Esophagus (tissue), 2 donors: ENCODE data around the gene ZNF878. TPM values are rescaled to one million over a fixed set of nuclear protein-coding genes. Genes with fewer than 3 reads are reported as not detected.
A peak's percentile ranks its signal among the peaks of the same experiment; 100 is the strongest.
"Not testable (repeated sequence)": the region's sequence is repeated elsewhere in the genome, so short reads cannot be mapped to it uniquely, and the experiment has no call there.

Experiments used
- H3K27ac ChIP-seq, 2 donors: one replicate each; pipeline ENCODE4 v1.5.1; 2013; ENCODE audit warnings: low read depth in 2 of 2, mild to moderate bottlenecking in 2 of 2, inconsistent platforms in 1 of 2, low read length in 1 of 2, moderate library complexity in 1 of 2
- H3K27me3 ChIP-seq, 2 donors: one replicate each; pipeline ENCODE4 v1.6.1; 2013; ENCODE audit warnings: low read length in 2 of 2, control low read depth in 1 of 2, mild to moderate bottlenecking in 1 of 2; ENCODE audit not compliant: insufficient read depth in 2 of 2, control insufficient read depth in 1 of 2
- H3K36me3 ChIP-seq, 2 donors: one replicate each; pipeline ENCODE4 v1.6.1; 2013; ENCODE audit warnings: low read length in 1 of 2; ENCODE audit not compliant: control insufficient read depth in 2 of 2, insufficient read depth in 2 of 2
- H3K4me1 ChIP-seq, 2 donors: one replicate each; pipeline ENCODE4 v1.6.1; 2013; ENCODE audit warnings: low read length in 1 of 2; ENCODE audit not compliant: control insufficient read depth in 2 of 2, insufficient read depth in 2 of 2
- H3K4me3 ChIP-seq, 2 donors: one replicate each; pipeline ENCODE4 v1.5.1; 2013; ENCODE audit warnings: low read length in 2 of 2, mild to moderate bottlenecking in 2 of 2, low read depth in 1 of 2, moderate library complexity in 1 of 2
- H3K9me3 ChIP-seq, 2 donors: one replicate each; pipeline ENCODE4 v1.6.1; 2013; ENCODE audit warnings: mild to moderate bottlenecking in 2 of 2, low read depth in 1 of 2, low read length in 1 of 2, moderate library complexity in 1 of 2; ENCODE audit not compliant: control insufficient read depth in 2 of 2, insufficient read depth in 1 of 2
- WGBS, 2 donors: extraction: QIAGEN DNeasy Blood & Tissue Kit; methylation state at CpG; one replicate each; pipeline ENCODE4 v1.1.7; 2013; 5-methylcytosine and 5-hydroxymethylcytosine counted together
- polyA plus RNA-seq, 2 donors: library from polyadenylated mRNA; stranded (reverse); fragments of 200-250 nt; gene quantifications; one replicate each; pipeline ENCODE4 v1.2.3, GENCODE V29; 2013
- donor health status: healthy with polysubstance abuse.
- donor health status: Bipolar disorder and iron deficiency.

The ZNF878 gene
- under 1 TPM; 0.18 to 0.24 TPM for polyA plus RNA-seq

GRCh38 chr19:12052497-12053169 lies at the start of gene ZNF878:
ZNF878 (minus strand) TSS chr19:12052961; CDS start chr19:12052801, 160 bp downstream.
- no peaks in the 10 kb centered on the region for H3K9me3 ChIP-seq
- no peaks in the 10 kb centered on the region for H3K27me3 ChIP-seq
- no peaks in the 10 kb centered on the region for H3K36me3 ChIP-seq
- 1% methylated on average over 39 to 46 of the region's 46 CpGs for WGBS, 2 donors
- H3K4me1 ChIP-seq, result peaks cover 0 to 2% of the 10 kb centered on the region in 2 donors
- peak within 1 kb of the TSS; percentile 47 to 59 for H3K27ac ChIP-seq
- H3K4me3 ChIP-seq, result peak within 1 kb of the TSS; percentile 54 to 62

- no peak overlapping the region for H3K27ac ChIP-seq
- no peaks in the 10 kb centered on the region for H3K4me1 ChIP-seq
- H3K4me3 ChIP-seq, result no peak overlapping the region
- no peaks in the 10 kb centered on the region for H3K36me3 ChIP-seq
- no peaks in the 10 kb centered on the region for H3K27me3 ChIP-seq
- H3K9me3 ChIP-seq, result no peaks in the 10 kb centered on the region
- WGBS, 2 donors, result 78 to 87% methylated on average over 9 of the region's 9 CpGs
Observed at GRCh38 chr19:12098040-12098439, 45.3 kb upstream of the ZNF878 start.

- no peaks in the 10 kb centered on the region for H3K27me3 ChIP-seq
- 96 to 99% methylated on average over 4 of the region's 4 CpGs for WGBS, 2 donors
Observed at GRCh38 chr19:12095111-12095790, 42.5 kb upstream of the ZNF878 start.

GRCh38 chr19:12093777-12094176 lies 41.0 kb upstream of the ZNF878 start:
- H3K4me3 ChIP-seq, result no peak overlapping the region
- H3K36me3 ChIP-seq, result no peaks in the 10 kb centered on the region
- 93 to 96% methylated on average over 3 of the region's 3 CpGs for WGBS, 2 donors

More at GRCh38 chr19:12095111-12095790, 42.5 kb upstream of the ZNF878 start:
- Histone ChIP-seq H3K27ac (no peak overlapping the region), H3K36me3 (no peaks in the 10 kb centered on the region), H3K4me3 (no peak overlapping the region), H3K9me3 (no peaks in the 10 kb centered on the region), H3K4me1 (no peaks in the 10 kb centered on the region)

GRCh38 chr19:12092956-12093355 lies 40.2 kb upstream of the ZNF878 start:
- no peaks in the 10 kb centered on the region for H3K27me3 ChIP-seq
- H3K36me3 ChIP-seq, result no peaks in the 10 kb centered on the region
- 32% methylated on average over 10 of the region's 10 CpGs for WGBS, 2 donors
- no peak overlapping the region for H3K27ac ChIP-seq
- H3K4me3 ChIP-seq, result peak overlapping the region in 1 of 2 donors; percentile 64
- H3K9me3 ChIP-seq, result no peaks in the 10 kb centered on the region
- no peaks in the 10 kb centered on the region for H3K4me1 ChIP-seq

More at GRCh38 chr19:12093777-12094176, 41.0 kb upstream of the ZNF878 start:
- no peaks in the 10 kb centered on the region for H3K9me3 ChIP-seq
- no peaks in the 10 kb centered on the region for H3K4me1 ChIP-seq
- no peaks in the 10 kb centered on the region for H3K27me3 ChIP-seq
- H3K27ac ChIP-seq, result no peak overlapping the region

GRCh38 chr19:12092065-12092867 lies 39.5 kb upstream of the ZNF878 start:
- peak overlapping the region; percentile 66 to 78 for H3K27ac ChIP-seq
- H3K4me1 ChIP-seq, result no peaks in the 10 kb centered on the region
- WGBS, 2 donors, result 1 to 2% methylated on average over 53 of the region's 53 CpGs
- peaks cover 0 to 1% of the 10 kb centered on the region in 2 donors for H3K36me3 ChIP-seq
- H3K4me3 ChIP-seq, result peak overlapping the region; percentile 62 to 64
- no peaks in the 10 kb centered on the region for H3K9me3 ChIP-seq
- no peaks in the 10 kb centered on the region for H3K27me3 ChIP-seq

- H3K27me3 ChIP-seq, result no peaks in the 10 kb centered on the region
- no peaks in the 10 kb centered on the region for H3K4me1 ChIP-seq
- H3K27ac ChIP-seq, result no peak overlapping the region
- 47 to 52% methylated on average over 5 of the region's 5 CpGs for WGBS, 2 donors
- peaks cover 0 to 2% of the 10 kb centered on the region in 2 donors for H3K36me3 ChIP-seq
- no peak overlapping the region for H3K4me3 ChIP-seq
- no peaks in the 10 kb centered on the region for H3K9me3 ChIP-seq
Observed at GRCh38 chr19:12090807-12091206, 38.0 kb upstream of the ZNF878 start.

- Histone ChIP-seq H3K27me3 (no peaks in the 10 kb centered on the region), H3K4me3 (no peak overlapping the region), H3K9me3 (peaks cover 3 to 8% of the 10 kb centered on the region in 2 donors), H3K27ac (no peak overlapping the region), H3K4me1 (no peaks in the 10 kb centered on the region), H3K36me3 (peaks cover 0 to 2% of the 10 kb centered on the region in 2 donors)
- 91 to 92% methylated on average over 5 of the region's 5 CpGs for WGBS, 2 donors
Observed at GRCh38 chr19:12085074-12085818, 32.5 kb upstream of the ZNF878 start.

GRCh38 chr19:12083336-12083735 lies 30.6 kb upstream of the ZNF878 start:
- H3K27ac ChIP-seq, H3K4me3 ChIP-seq, H3K4me1 ChIP-seq, H3K36me3 ChIP-seq, H3K27me3 ChIP-seq: not testable (repeated sequence)
- H3K9me3 ChIP-seq, result peaks cover 6 to 20% of the 10 kb centered on the region in 2 donors
- 95% methylated on average over 6 of the region's 6 CpGs for WGBS, 2 donors
